Measurements from ENCODE around the gene TRAPPC14.

Gene TRAPPC14

GRCh38 chr7:100132697-100133151 lies 25.8 kb downstream of the TRAPPC14 start:
- TF ChIP-seq CTCF (IDR thresholded peaks at IDR 0.05) = peak; percentile 71

- TF ChIP-seq CTCF (IDR thresholded peaks at IDR 0.05) = no peak
Observed at GRCh38 chr7:100132126-100132525, 26.4 kb downstream of the TRAPPC14 start.

- TF ChIP-seq CTCF (IDR thresholded peaks at IDR 0.05) = peak; percentile 81
Observed at GRCh38 chr7:100130608-100131453, 27.7 kb downstream of the TRAPPC14 start.

GRCh38 chr7:100128637-100128963 lies 29.9 kb downstream of the TRAPPC14 start:
- no peak for TF ChIP-seq CTCF (IDR thresholded peaks at IDR 0.05)

- TF ChIP-seq CTCF (IDR thresholded peaks at IDR 0.05) = no peak
Observed at GRCh38 chr7:100127866-100128636, 30.5 kb downstream of the TRAPPC14 start.

- TF ChIP-seq CTCF (IDR thresholded peaks at IDR 0.05) = no peak
Observed at GRCh38 chr7:100126931-100127865, 31.3 kb downstream of the TRAPPC14 start, which contains the start of gene MBLAC1. MBLAC1 (plus strand) TSS chr7:100126967; CDS start chr7:100127396, 429 bp downstream.

All from LNCAP (cell line).